GM19452 (cell line): ENCODE data around the gene KRTAP2-1.
"Not testable (repeated sequence)": the region's sequence is repeated elsewhere in the genome, so short reads cannot be mapped to it uniquely, and the experiment has no call there.

Experiments used
- ATAC-seq: cut with Tn5 transposase; IDR thresholded peaks from one replicate; pipeline ENCODE4 v1.9.1; 2021; ENCODE audit not compliant: unreplicated experiment

KRTAP2-1 gene

DNA sequence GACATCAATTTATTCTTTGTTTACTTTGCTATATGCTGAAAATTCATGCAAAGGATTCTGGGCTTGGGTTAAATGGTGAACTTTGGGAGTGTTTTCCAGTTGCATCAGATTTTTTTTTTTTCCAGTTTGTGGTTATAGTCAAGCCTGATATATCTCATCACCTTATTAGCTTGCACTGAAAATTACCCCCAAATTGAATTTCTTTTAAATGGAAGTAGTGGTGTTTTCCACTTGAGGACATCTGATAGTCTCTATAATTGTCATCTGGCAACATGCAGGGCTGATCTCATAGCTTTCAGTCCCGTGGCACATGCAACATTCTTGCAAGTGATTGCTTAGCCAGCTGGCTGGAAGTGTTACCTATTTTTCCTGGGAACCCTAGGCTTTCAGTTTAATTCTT is 33.5 kb downstream of the KRTAP2-1 start:
- ATAC-seq = no peak

DNA sequence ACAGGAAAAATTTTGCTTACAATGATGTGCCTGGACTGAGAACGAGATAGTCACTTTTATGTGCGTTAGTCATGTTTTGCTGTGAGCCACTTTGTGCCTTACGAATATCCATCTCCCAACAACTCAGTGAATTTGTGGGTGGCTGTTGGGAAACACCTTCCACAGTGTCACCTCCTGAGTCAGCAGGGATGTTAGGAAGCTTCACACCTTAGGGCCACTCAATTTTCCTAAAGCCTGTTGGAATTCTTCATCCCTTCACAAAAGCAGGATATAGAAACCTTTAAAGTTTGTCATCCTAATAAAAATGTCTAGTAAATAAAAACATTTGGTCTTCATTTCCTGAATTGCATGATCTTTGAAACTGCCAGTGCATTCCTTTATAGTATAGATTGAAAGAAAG is 33.9 kb downstream of the KRTAP2-1 start:
- no peak for ATAC-seq

DNA sequence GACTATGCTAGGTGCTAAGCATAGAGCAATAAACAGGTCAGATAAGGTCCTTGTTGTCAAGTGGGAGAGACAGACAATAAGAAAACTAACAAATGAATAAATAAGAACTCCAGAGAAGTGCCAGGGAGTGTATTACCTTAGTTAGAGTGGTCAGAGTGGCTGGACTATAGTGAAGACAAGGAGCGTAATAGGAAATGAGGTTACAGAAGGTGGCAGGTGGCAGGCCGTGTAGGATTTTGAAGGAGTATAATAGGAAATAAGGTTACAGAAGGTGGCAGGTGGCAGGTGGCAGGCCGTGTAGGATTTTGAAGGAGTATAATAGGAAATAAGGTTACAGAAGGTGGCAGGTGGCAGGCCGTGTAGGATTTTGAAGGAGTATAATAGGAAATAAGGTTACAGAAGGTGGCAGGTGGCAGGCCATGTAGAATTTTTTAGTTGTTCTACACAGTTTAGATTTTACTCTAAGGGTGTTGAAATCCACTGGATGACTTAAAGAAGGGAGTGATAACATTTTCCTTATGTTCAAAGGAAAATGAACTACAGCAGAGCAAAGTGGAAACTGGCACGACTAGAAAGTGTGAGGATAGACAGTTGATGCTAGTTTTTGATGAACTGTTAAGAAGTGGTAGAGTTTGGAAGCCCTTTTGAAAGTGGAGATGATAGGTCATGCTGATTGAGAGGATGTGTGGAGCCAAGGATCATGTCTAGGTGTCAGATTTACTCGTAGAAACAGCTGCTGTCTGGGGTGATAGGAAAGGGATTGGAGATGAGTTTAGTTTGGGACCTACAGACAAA is 34.6 kb downstream of the KRTAP2-1 start:
- no peak for ATAC-seq

DNA sequence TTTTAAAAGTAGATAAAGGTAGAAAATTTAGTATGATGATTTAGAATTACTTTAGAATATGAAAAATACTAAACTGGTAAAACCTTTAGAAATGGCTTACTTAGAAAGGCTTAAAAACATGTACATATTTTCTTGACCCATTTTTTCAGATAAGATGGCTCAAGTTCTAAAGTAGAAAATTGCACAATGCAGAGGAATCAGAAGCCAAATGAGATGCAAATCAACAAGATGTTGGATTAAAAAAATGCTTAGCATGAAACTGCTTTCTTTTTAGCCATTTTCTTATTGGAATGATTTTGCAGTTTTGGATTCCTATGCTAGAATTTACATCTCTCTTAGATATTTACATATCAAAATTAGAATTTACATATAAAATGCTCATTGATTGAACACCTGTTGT is 36.7 kb downstream of the KRTAP2-1 start:
- ATAC-seq = no peak

DNA sequence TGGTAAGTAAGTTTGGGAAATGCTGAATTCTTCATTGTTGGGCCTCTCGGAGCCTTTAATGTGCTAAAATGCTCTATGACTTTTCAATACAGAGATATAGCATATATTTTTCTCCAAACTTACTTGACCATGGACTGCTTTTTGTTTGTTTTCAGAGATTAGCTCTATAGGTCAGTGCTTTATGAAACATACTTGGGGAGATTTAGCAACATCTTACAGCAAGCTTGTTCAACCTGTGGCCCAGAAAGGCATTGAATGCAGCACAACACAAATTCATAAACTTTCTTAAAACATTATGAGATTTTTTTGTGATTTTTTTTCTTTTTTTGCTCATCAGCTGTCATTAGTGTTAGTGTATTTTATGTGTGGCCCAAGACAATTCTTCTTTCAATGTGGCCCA is 37.2 kb downstream of the KRTAP2-1 start:
- no peak for ATAC-seq

DNA sequence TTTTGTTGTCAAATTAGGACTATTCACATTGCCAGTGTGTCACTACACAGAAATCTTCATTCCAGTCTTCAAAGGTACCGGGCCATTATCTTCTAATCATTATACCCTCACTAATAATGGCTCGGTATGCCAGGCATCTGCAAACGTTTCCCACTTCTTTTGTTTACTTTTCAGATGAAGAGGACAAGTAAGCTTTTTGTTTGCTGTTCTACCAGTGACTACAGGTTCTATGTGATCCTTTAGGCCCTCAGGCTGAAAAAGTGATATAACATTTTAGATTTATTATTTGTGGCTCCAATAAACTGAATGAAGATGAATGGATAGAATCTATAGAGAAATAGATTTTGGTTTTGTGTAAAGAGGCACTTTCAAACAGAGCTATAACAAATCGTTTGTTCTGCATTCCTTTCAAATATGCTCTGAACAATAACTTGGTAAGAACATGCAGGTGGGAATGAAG is 37.8 kb downstream of the KRTAP2-1 start:
- no peak for ATAC-seq

DNA sequence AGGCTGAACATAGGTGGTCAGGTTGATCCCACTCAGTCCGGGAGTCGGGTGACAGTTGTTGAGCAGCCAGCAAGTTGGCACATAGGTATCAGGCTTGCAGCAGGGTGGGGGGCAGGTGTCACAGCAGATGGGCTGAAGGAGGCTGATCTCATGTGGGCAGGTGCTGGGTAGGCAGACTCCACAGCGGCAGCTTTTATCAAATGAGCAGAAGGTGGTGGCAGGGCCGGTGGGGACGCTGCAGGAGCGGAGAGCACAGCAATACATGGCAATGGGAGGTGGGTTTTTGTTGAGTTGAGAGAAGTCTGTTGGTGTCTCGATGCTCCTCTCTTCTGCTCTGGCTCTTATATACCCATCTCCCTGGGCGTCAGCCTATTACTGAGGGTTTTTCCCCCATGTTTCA is 38.3 kb downstream of the KRTAP2-1 start, which contains the start of gene KRTAP3-1:
KRTAP3-1 (minus strand) TSS at position 318 of the 400 bp plus-strand sequence; CDS start at position 264, 54 bp downstream.
- ATAC-seq = no peak

DNA sequence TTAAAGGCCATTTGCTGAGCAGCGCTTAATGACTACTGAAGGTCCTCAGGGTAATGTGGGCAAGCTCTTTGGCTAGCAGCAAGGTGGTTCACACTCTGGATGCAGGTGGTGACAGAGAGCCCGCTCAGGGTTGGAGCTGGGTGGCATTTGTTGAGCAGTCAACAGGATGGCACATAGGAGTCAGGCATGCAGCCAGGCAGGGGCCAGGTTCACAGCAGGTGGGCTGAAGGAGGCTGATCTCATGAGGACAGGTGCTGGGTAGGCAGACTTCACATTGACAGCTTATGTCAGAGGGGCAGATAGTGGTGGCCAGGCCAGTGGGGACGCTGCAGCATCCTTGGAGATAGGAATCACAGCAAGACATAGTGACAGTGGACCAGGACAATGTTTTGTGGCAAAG is 42.7 kb downstream of the KRTAP2-1 start:
- no peak for ATAC-seq

DNA sequence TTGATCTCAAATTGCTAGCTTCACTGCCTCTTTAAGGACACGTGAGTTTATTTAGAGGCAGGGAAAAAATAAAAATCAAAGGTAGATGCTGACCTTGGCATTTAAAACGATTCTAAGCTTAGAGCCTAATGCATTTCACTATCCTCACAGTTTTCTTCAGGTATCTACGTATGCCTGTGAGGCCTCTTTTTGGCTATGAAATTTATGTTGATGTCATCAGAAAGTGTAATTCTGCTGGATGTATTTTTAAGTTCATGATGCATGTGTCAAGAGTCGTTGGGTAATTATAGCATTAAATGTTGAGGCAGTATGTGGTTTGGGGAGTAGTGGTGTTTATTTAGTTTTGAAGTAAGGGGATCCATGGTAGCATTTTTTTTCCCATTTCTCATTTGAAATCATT is 43.2 kb downstream of the KRTAP2-1 start:
- ATAC-seq = no peak

DNA sequence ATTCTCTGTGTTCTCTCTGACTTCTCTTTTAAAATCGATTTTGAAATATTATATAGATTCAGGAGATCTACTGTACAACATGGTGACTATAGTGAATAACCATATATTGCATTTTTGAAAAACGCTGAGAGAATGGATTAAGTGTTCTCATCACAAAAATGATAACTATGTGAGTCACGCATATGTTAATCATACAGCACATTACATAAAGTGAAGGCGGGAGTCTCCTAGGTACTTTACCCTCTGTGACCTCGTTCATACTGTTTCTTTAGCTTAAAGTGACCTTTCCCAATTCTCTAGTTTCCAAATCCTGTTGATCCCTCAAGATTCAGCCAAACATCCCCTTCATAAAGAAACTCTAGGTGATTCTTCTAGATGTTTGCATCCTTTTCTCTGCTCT is 44.3 kb downstream of the KRTAP2-1 start:
- ATAC-seq = no peak

DNA sequence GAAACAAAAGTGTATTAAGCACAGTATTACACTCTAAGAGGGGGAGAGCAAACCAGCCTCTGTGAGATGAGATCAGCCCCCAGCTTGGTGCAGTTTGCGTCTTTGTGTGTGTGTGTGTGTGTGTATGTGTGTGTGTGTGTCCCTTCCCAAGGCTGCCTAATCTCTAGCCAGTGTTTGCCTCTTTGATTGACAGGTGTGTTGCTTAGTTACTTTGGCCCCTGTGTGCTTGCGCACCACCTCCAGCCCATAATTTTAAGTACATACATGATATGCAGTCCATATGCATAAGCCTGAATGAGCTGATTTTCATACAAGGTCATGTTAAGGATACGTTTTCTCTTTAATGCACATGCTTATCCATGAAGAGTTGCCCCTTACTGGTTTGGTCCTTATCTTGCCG is 45.3 kb downstream of the KRTAP2-1 start:
- no peak for ATAC-seq

DNA sequence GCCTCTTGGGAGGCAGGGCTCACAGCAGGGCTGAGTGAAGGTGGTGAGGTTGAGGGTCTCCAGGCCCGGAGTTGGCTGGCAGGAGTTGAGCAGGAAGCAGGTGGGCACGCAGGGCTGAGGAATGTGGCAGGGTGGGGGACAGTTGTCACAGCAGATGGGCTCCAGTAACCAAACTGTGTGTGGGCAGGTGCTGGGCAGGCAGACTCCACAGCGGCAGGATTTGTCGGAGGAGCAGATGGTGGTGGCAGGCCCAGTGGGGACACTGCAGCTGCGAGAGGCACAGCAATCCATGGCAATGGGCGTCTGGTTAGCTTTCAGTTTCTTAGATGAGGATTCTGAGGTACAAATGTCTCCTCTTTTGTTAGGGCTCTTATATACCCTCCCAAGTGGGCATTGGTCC is 47.6 kb downstream of the KRTAP2-1 start, which contains the start of gene KRTAP3-2:
KRTAP3-2 (minus strand) TSS at position 344 of the 400 bp plus-strand sequence; CDS start at position 291, 53 bp downstream.
- ATAC-seq = not testable (repeated sequence)

DNA sequence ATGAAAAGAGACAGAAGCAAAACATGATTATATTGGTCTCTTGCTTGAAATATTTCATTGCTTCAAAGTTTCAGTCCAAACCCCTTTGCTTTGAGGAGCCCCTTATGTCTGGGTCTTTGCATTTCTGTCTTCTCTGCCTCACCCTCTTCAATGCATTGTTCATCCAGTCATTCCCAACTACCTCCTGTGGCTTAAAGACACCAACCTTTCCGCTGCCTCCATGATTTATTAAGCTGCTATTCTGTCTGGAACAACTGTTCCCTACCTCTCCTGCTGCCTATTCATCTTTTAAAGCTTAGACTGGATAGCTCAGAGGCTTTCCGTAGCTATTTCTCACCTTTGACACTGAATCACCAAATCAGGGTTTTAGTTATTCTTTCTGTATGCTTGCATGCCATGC is 49.8 kb downstream of the KRTAP2-1 start:
- no peak for ATAC-seq

DNA sequence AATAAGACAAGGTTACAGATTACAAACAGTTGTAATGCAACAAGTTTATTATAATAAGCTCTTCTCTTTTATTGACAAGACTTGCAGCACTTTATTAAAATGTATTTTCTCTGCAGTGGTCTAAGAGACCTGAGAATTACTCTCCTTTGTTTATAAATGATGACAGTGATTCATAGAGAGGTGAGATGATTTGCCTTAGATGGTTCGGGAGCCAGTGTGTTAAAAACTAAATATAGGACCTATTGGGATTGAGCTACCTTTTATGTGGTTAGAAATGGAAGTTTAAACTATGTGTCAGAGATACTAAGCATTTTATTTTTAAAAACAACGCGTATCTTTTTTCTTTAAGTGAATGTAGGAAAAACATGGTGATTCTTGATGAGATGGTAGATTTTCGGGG is 50.3 kb downstream of the KRTAP2-1 start:
- no peak for ATAC-seq
